ENCODE results near the gene JTB. TPM values are rescaled to one million over a fixed set of nuclear protein-coding genes. Genes with fewer than 3 reads are reported as not detected.
A peak's percentile ranks its signal among the peaks of the same experiment; 100 is the strongest.

JTB gene
- total RNA-seq, 2 experiments from 2014 or later, result 107 to 145 TPM

DNA sequence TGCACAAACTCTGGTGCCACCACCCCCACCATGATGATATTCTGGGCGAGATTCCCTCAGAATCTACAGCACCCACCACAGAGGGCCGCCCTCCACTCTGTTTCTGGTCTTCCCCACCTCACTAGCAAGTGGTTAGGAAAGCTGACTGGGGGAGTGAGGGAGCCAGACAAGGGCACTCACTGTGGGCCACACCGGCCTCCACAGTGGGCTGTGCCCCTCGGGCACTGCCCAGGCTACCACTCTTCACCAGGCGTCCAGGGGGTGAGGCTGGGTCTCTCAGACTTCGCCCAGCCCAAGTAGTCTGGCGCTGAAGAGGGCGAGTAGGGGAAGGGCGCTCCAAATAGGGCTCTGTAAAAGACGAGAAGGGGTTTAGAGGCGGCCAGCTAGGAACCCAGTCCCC is 43.5 kb downstream of the JTB start:
- H3K4me1 Mint-ChIP-seq, result no peaks in the 10 kb centered on the region
- CTCF ChIA-PET, result no interaction called here

DNA sequence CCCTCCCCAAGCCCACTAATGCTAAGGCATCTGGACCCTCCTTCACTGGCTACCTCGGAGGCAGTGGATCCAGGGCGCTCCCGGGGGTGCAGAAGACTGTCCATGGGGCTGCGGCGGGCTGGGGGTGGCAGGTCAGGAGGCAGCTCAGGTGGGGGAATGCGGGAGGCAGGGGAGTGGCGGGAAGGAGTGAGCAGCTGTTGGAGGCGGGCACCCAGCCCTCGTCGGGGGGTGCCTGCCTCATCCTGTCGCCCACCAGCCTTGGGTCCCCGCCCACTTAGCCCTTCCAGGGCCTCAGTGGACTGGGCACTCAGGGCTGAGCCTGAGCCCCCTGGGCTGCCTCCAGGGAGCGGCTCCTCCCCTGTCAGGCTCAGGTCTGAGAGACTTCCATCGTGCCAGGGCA is 44.0 kb downstream of the JTB start:
- Mint-ChIP-seq H3K27me3 (no peaks in the 10 kb centered on the region), H3K36me3 (ENCODE audit: low read depth) (peaks cover 44% of the 10 kb centered on the region), H3K27ac (no peak overlapping the region), H3K9me3 (ENCODE audit: low read depth) (no peaks in the 10 kb centered on the region), H3K4me1 (peaks cover 2% of the 10 kb centered on the region), H3K4me3 (no peak overlapping the region)
- intact Hi-C loops (cut with DNase I, micrococcal nuclease), result no loop called here
- DNase-seq (no peak), ATAC-seq (no peak)
- ChIA-PET POLR2A (no interaction called here), CTCF (no interaction called here)

More for the DNA sequence above, 43.5 kb downstream of the JTB start:
- Mint-ChIP-seq H3K36me3 (ENCODE audit: low read depth) (peaks cover 47% of the 10 kb centered on the region), H3K9me3 (ENCODE audit: low read depth) (no peaks in the 10 kb centered on the region), H3K27me3 (no peaks in the 10 kb centered on the region), H3K27ac (no peak overlapping the region), H3K4me3 (no peak overlapping the region)
- no peak for DNase-seq
- POLR2A ChIA-PET, result no interaction called here
- intact Hi-C loops (cut with DNase I, micrococcal nuclease), result no loop called here
- no peak for ATAC-seq

DNA sequence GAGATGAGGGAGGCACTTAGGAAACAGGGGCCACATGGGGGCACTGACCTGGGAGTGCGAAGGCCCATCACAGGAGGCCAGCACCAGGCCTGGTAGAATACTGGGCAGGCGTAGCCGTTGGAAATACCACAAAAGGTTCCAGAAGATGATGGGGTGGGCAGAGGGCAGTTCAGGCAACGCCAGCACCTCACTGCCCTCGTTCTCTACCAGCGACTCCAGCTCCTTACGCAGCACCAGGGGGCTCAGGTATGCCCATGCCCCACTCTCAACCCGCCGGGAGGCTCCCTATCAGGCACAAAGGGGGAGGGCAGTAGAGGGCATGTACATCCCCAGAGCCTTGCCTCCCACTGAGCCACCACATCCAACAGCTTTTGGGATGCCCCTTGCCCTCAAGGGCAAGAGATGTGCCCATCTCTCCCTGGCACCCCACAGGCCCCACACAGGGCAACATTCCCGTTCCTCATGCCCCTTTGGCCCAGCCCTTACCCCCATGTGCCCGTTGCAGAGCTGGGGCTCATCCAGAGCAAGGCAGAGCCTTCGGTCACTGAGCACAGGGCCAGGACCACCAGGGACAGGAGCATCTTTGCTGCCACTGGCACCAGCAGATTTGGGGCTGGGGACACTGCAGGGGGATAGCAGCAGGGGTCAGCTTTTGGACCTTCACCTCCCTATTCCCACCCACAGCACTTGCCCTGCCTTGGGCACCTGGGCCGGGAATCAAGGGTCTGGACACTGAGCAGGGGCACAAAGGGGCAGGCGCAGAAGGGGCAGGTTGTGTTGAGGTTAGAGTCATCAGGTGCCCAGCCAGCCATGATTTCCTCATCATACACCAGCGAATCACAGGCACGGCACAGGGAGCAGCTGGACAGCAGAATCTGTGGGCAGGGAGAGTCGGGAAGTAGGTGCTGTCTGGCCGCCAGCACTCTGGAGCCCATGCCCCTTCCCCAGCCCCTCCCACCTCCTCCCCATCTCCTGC is 45.0 kb downstream of the JTB start:
- Mint-ChIP-seq H3K27me3 (no peaks in the 10 kb centered on the region), H3K9me3 (ENCODE audit: low read depth) (no peaks in the 10 kb centered on the region), H3K27ac (no peak overlapping the region), H3K36me3 (ENCODE audit: low read depth) (peaks cover 41% of the 10 kb centered on the region), H3K4me3 (no peak overlapping the region), H3K4me1 (peaks cover 7% of the 10 kb centered on the region)
- ChIA-PET POLR2A (no interaction called here), CTCF (no interaction called here)
- ATAC-seq (no peak), DNase-seq (no peak)
- intact Hi-C loops (cut with DNase I, micrococcal nuclease), result no loop called here

DNA sequence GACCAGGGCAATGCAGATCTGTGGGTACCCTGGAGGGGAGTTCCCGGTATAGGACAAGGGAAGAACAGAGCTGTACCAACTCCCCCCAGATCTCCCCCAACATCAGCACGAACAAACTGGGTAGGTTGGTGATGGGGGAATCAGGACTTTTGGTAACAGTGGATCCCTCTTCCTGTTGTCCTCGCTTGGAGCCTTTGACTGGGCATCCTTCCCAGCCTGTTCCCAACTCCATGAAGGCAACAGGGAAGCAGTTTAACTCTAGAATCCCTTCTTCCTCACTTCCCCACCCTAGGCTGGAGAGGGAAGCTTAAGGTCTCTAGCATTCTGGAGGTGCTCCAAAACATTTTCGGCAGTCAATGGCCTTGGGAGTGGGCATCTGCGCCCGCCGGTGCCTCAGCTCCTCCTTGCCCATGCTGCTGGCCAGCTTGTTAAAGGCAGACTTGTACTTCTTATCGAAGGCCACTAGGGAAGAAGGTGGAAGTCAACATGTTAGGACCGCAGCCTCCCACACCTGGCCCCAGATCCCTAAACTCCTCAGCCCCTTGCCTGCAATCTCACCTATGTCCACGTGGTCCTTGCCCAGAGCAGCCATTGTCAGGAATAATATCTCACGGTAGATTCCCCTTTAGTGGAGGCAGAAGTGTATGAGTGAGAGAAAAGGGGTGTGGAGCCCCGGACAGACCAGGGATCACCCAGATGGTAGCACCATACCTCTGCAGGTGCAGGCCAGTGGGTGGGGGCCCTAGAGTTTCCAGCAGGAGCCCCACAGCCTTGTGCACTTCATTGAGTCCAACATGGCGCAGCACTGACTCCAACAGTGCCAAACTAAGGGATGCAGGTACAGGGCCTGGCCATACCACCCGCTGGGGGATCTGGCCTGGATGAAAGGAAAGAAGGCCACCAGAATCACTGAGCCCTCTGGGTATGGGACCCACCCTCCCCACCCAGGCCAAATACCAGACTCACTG is 47.2 kb downstream of the JTB start:
- Mint-ChIP-seq H3K4me1 (peaks cover 7% of the 10 kb centered on the region), H3K4me3 (no peak overlapping the region), H3K27ac (no peak overlapping the region), H3K36me3 (ENCODE audit: low read depth) (peaks cover 25% of the 10 kb centered on the region), H3K27me3 (no peaks in the 10 kb centered on the region), H3K9me3 (ENCODE audit: low read depth) (no peaks in the 10 kb centered on the region)
- ChIA-PET CTCF (interaction anchor here (0.8 to 1.3 kb wide), 4 partner anchors 14 to 109 kb away, joined by 3 to 5 read pairs (median 3); partner anchors contain the start of gene DENND4B), POLR2A (no interaction called here)
- intact Hi-C loops (cut with DNase I, micrococcal nuclease), result no loop called here
- ATAC-seq, result no peak
- DNase-seq, result no peak

DNA sequence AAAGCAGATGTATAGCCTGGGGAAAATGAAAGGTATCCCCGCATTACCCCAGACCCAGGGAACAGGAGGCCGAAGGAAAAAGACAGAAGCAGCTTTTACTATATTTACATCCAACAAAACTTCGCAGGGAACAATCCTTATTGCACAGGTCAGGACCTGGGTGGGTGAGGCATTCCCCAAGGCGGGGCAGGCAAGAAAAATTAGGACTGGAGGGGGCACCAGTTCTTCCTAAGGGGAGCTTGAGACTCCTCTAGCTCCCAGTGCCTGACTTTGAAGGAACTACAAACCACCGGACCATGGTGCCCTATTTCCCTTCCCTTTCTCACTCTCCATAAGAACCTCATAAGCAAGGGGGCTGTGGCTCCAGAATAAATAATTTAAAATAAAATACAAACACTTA is 48.0 kb downstream of the JTB start:
- Mint-ChIP-seq H3K27ac (peak overlapping the region; percentile 48), H3K36me3 (ENCODE audit: low read depth) (peaks cover 17% of the 10 kb centered on the region), H3K27me3 (no peaks in the 10 kb centered on the region), H3K9me3 (ENCODE audit: low read depth) (no peaks in the 10 kb centered on the region), H3K4me1 (peaks cover 7% of the 10 kb centered on the region), H3K4me3 (no peak overlapping the region)
- CTCF ChIA-PET, result interaction anchor here (1.0 to 1.3 kb wide), 3 partner anchors 17 to 108 kb away, joined by 3 to 5 read pairs (median 3); partner anchors contain the start of gene DENND4B
- DNase-seq (no peak), ATAC-seq (no peak)
- intact Hi-C loops (cut with DNase I, micrococcal nuclease), result no loop called here
- POLR2A ChIA-PET, result interaction anchor here (0.6 kb wide), 1 partner anchor 70 kb away, joined by 4 read pairs; no protein-coding TSS in a partner anchor

DNA sequence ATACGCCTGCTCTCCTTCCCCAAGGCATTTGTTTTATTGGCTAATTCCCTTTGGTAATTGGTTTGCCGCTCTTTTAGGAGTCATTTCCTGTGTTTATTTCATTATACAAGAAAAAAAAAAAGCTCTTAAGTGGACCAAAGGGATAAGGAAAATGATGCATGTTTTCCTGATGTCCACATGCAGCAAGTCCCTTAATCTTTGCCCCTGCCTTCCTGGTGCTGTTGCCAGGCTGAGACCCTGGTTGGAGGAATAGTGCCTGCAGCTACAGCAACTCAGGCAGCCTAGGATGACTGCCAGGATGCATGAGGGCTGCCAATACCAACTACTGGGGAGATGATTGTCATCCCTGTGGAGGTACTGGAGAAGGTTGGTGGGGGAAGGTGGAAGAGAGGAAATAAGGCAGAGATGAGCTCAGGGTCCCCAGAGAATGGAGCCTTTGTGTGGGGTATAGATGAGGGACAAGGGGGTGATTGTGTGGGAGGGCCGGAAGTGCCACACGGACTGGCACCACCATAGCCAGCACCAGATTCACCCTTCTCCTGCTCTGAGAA is 48.6 kb downstream of the JTB start:
- Mint-ChIP-seq H3K36me3 (ENCODE audit: low read depth) (peaks cover 13% of the 10 kb centered on the region), H3K27me3 (no peaks in the 10 kb centered on the region), H3K4me3 (no peak overlapping the region), H3K9me3 (ENCODE audit: low read depth) (no peaks in the 10 kb centered on the region), H3K27ac (peak overlapping the region; percentile 44), H3K4me1 (peaks cover 9% of the 10 kb centered on the region)
- intact Hi-C loops (cut with DNase I, micrococcal nuclease), result no loop called here
- ChIA-PET CTCF (interaction anchor here (1.3 kb wide), 1 partner anchor 108 kb away, joined by 3 read pairs; no protein-coding TSS in a partner anchor), POLR2A (interaction anchor here (0.6 to 0.7 kb wide), 3 partner anchors 16 to 123 kb away, joined by 3 to 4 read pairs (median 4); no protein-coding TSS in a partner anchor)
- no peak for DNase-seq
- ATAC-seq, result no peak

DNA sequence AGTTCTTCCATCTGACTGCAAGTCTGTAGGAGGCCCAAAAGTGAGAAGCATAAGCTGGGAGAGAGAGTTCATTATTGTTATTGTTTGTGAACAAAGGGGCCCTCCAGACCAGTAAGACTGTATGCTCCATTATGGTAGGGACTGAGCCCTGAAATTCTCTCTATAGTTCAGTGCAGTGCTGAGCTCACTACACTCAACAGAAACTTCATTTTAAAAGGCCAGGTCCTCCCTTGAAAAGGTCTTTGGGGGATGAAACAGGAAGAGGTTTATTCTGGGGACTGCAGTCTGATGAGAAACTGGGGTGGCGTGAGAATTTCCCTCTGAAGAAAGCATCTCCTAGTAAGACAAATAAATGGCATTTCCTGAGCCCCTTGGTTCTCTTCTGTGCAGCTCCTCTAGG is 49.2 kb downstream of the JTB start:
- Mint-ChIP-seq H3K9me3 (ENCODE audit: low read depth) (no peaks in the 10 kb centered on the region), H3K27me3 (no peaks in the 10 kb centered on the region), H3K4me1 (peaks cover 9% of the 10 kb centered on the region), H3K27ac (peak overlapping the region; percentile 44), H3K4me3 (no peak overlapping the region), H3K36me3 (ENCODE audit: low read depth) (peaks cover 11% of the 10 kb centered on the region)
- DNase-seq, result no peak
- intact Hi-C loops (cut with DNase I, micrococcal nuclease), result no loop called here
- ChIA-PET CTCF (no interaction called here), POLR2A (interaction anchor here (0.7 kb wide), 1 partner anchor 16 kb away, joined by 3 read pairs; no protein-coding TSS in a partner anchor)
- ATAC-seq, result no peak

DNA sequence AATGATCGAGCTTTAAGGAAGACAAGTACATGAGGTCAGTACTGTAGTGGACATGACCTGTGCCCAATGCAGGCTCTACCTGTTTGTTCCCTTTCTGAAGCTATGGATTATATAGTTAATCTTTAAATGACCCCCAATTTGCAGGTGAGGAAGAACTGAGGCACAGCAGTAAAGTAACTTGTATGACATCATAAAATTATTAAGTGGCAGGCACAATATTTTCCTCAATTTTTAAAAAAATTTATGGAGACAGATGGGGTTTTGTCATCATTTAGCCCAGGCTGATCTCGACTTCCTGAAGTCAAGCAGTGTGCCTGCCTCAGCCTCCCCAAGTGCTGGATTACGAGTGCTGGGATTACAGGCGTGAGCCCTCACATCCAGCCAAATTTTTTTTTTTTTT is 51.1 kb downstream of the JTB start:
- Mint-ChIP-seq H3K27me3 (no peaks in the 10 kb centered on the region), H3K27ac (no peak overlapping the region), H3K9me3 (ENCODE audit: low read depth) (no peaks in the 10 kb centered on the region), H3K4me1 (peaks cover 11% of the 10 kb centered on the region), H3K36me3 (ENCODE audit: low read depth) (peaks cover 10% of the 10 kb centered on the region), H3K4me3 (no peak overlapping the region)
- DNase-seq (no peak), ATAC-seq (no peak)
- ChIA-PET CTCF (interaction anchor here (0.7 to 1.1 kb wide), 3 partner anchors 14 to 61 kb away, joined by 3 to 4 read pairs (median 4); no protein-coding TSS in a partner anchor), POLR2A (no interaction called here)
- intact Hi-C loops (cut with DNase I, micrococcal nuclease), result no loop called here

Small RNA genes lying within 50 kb of the gene (microRNA-seq; reads per million reads assigned to microRNA genes)
- 1.1 reads per million for gene MIR6737 (ENCODE audit: borderline replicate concordance)

Other genes with a start within 250 kb of the JTB start
- 10 to 100 TPM; 52.0 to 58.0 TPM for gene INTS3, start 249.6 kb downstream of the JTB start, total RNA-seq
- 1 to 10 TPM; 5.9 to 9.3 TPM for gene SLC27A3, start 202.3 kb downstream of the JTB start, total RNA-seq
- gene GATAD2B, start 54.7 kb downstream of the JTB start, total RNA-seq, result 10 to 100 TPM; 57.0 to 63.9 TPM
- gene DENND4B, start 31.0 kb downstream of the JTB start, total RNA-seq, result 100 to 1,000 TPM; 100 to 110 TPM
- 10 to 100 TPM; 60.6 to 80.4 TPM for gene CRTC2, start 19.1 kb downstream of the JTB start, total RNA-seq
- gene SLC39A1, start 14.1 kb downstream of the JTB start, total RNA-seq, result 10 to 100 TPM; 64.4 to 65.5 TPM
- 1 to 10 TPM; 8.5 to 9.1 TPM for gene CREB3L4, start 9.8 kb downstream of the JTB start, total RNA-seq
- gene RAB13, start 8.7 kb upstream of the JTB start, total RNA-seq, result 10 to 100 TPM; 16.6 to 19.0 TPM
- gene RPS27, start 13.1 kb upstream of the JTB start, total RNA-seq, result 1,000 to 10,000 TPM; 1,867 to 2,094 TPM
- under 1 TPM; 0.04 to 0.05 TPM for gene NUP210L, start 177.4 kb upstream of the JTB start, total RNA-seq
- gene TPM3, start 214.4 kb upstream of the JTB start, total RNA-seq, result 100 to 1,000 TPM; 682 to 842 TPM
- not detected for gene CFAP141, start 228.7 kb upstream of the JTB start, total RNA-seq
- gene UBAP2L, start 243.3 kb upstream of the JTB start, total RNA-seq, result 100 to 1,000 TPM; 205 to 255 TPM

Measured in activated CD4-positive, alpha-beta T cell treated with anti-CD3 and anti-CD28 coated beads for 36 hours (primary cell).